Vagina (tissue), 2 donors: Measurements from ENCODE around the gene URB1. TPM values are rescaled to one million over a fixed set of nuclear protein-coding genes. Genes with fewer than 3 reads are reported as not detected.
A peak's percentile ranks its signal among the peaks of the same experiment; 100 is the strongest.

ENCODE experiments used
- DNase-seq, 2 donors: peaks; one replicate each; pipeline ENCODE4 v3.0.0-alpha.2; 2017; ENCODE audit errors: extremely low spot score in 2 of 2
- H3K27ac ChIP-seq: fragments of 200-600 bp; sonication (generic); one replicate; pipeline ENCODE4 v1.5.1; 2019
- H3K27me3 ChIP-seq: fragments of 200-600 bp; sonication (generic); one replicate; pipeline ENCODE4 v1.5.1; 2019
- H3K36me3 ChIP-seq, 2 donors: fragments of 200-600 bp; sonication (generic); one replicate each; pipeline ENCODE4 v1.5.1; 2017 to 2019
- H3K4me1 ChIP-seq: fragments of 200-600 bp; sonication (generic); one replicate; pipeline ENCODE4 v1.5.1; 2019
- H3K4me3 ChIP-seq, 2 donors: fragments of 200-600 bp; sonication (generic); 1 replicate in 1 of 2; 2 replicates in 1 of 2; pipeline ENCODE4 v1.5.1; 2016 to 2019
- H3K9me3 ChIP-seq: fragments of 200-600 bp; sonication (generic); one replicate; pipeline ENCODE4 v1.5.1; 2019
- POLR2A ChIP-seq, 2 donors: fragments of 450-650 bp; IDR thresholded peaks; one replicate each; pipeline ENCODE4 v1.6.1; 2017; ENCODE audit warnings: antibody characterized with exemption in 2 of 2, mild to moderate bottlenecking in 2 of 2, moderate library complexity in 2 of 2
- POLR2AphosphoS5 ChIP-seq, 2 donors: sonication (generic); formaldehyde crosslinking; IDR thresholded peaks; one replicate each; pipeline ENCODE4 v1.9.0; 2017; ENCODE audit warnings: antibody characterized with exemption in 2 of 2, mild to moderate bottlenecking in 2 of 2, low read depth in 1 of 2; ENCODE audit not compliant: insufficient read depth in 1 of 2
- intact Hi-C: fragments of 100-400 bp; cut with DNase I; formaldehyde crosslinking; loops from one replicate; pipeline ENCODE4 v1.15.1; 2023
- total RNA-seq: library from RNA; depleted of rRNA; stranded (reverse); fragments of >200 nt; gene quantifications from one replicate; pipeline ENCODE4 v1.2.3, GENCODE V29; 2016
- TF ChIP-seq, protein P1 (sequence below), 3 experiments: fragments of 450-650 bp in 2 of 3; fragments of 200-600 bp in 1 of 3; sonication (generic) in 1 of 3; IDR thresholded peaks; one replicate each; pipeline ENCODE4 v1.5.1; 2017 to 2019; ENCODE audit warnings: antibody characterized with exemption in 3 of 3, mild to moderate bottlenecking in 2 of 3, moderate library complexity in 2 of 3

The URB1 gene
- total RNA-seq, 1 donor from 2014 or later, result 23.8 TPM

DNA sequence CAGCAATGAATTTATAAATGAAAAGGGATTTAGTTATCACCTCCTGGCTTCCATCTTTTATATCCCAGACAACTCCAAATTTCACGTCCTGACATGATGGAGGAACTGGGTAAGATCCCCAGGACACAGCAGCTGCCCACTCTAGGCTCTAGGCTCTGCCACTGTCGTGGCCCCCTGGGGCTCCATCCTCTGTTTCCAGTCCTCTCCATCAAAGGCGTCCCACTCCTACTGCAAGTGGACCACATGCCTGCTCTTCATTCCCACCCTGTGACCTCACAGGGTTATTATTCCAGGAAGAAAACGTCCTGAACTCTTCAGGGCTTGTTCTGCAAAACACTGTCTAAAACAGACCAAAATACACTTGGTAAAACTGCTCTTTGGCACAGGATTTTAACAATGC, 11.9 kb downstream of the URB1 start:
- H3K36me3 ChIP-seq, result peaks cover 0 to 67% of the 10 kb centered on the region in 2 donors
- peak overlapping the region; percentile 10 for H3K27ac ChIP-seq

DNA sequence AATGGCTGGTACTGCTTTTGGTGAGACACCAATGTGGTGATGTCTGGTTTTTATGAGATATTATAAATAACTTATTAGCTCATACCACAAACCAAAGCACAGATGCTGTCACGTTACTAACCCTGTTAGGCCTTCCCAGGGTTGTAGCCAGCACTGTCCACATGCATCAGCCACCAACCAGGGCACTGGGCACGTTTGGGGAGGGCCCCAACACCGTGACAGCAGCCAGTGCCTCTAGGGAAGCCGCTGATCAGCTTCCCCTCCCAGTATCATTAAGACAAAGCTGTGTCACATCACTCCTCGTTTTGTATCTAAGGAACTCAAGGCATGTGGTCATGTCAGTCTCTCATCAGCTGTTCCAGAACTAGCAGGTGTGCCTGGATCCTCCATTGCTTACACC, 13.9 kb downstream of the URB1 start:
- TF ChIP-seq, protein P1, sequence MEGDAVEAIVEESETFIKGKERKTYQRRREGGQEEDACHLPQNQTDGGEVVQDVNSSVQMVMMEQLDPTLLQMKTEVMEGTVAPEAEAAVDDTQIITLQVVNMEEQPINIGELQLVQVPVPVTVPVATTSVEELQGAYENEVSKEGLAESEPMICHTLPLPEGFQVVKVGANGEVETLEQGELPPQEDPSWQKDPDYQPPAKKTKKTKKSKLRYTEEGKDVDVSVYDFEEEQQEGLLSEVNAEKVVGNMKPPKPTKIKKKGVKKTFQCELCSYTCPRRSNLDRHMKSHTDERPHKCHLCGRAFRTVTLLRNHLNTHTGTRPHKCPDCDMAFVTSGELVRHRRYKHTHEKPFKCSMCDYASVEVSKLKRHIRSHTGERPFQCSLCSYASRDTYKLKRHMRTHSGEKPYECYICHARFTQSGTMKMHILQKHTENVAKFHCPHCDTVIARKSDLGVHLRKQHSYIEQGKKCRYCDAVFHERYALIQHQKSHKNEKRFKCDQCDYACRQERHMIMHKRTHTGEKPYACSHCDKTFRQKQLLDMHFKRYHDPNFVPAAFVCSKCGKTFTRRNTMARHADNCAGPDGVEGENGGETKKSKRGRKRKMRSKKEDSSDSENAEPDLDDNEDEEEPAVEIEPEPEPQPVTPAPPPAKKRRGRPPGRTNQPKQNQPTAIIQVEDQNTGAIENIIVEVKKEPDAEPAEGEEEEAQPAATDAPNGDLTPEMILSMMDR (IDR thresholded peaks at IDR 0.05), result no peak
- TF ChIP-seq POLR2A (IDR thresholded peaks at IDR 0.05) (no peak), POLR2AphosphoS5 (IDR thresholded peaks at IDR 0.05; ENCODE audit: insufficient read depth in 1 of 2, low read depth in 1 of 2) (no peak)
- no peaks in the 10 kb centered on the region for H3K27me3 ChIP-seq
- H3K27ac ChIP-seq, result no peak overlapping the region
- no peaks in the 10 kb centered on the region for H3K9me3 ChIP-seq
- H3K4me3 ChIP-seq, result no peak overlapping the region
- no peak for DNase-seq
- intact Hi-C loops, result no loop called here
- H3K36me3 ChIP-seq, result peaks cover 0 to 68% of the 10 kb centered on the region in 2 donors
- peaks cover 14% of the 10 kb centered on the region for H3K4me1 ChIP-seq

More for the DNA sequence above, 11.9 kb downstream of the URB1 start:
- DNase-seq, result no peak
- no peaks in the 10 kb centered on the region for H3K9me3 ChIP-seq
- no peak for TF ChIP-seq POLR2A (IDR thresholded peaks at IDR 0.05)
- TF ChIP-seq POLR2AphosphoS5 (IDR thresholded peaks at IDR 0.05; ENCODE audit: insufficient read depth in 1 of 2, low read depth in 1 of 2), result no peak
- TF ChIP-seq, protein P1 (IDR thresholded peaks at IDR 0.05), result no peak
- no peak overlapping the region for H3K4me3 ChIP-seq
- H3K4me1 ChIP-seq, result peaks cover 15% of the 10 kb centered on the region
- intact Hi-C loops, result no loop called here
- H3K27me3 ChIP-seq, result no peaks in the 10 kb centered on the region

DNA sequence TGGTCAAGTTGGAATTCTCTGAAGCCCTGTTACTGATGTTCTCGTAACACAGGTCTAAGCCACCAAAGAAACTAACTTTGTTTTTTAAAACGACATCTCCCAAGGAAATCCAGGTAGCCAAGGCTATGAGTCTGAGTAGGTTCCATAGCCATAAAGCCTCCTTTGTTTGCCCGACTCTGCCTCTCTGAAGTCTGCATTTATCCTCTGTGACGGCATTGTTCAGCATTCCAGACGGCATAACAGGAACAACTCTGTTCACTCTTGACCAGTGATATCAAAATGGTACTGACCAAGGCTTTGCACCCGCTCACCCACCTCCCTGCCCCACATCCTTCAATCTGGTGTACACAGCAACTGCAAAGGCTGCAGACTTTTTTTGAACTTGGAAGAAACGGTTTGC, 14.8 kb downstream of the URB1 start:
- H3K4me3 ChIP-seq, result no peak overlapping the region
- H3K27ac ChIP-seq, result no peak overlapping the region
- DNase-seq, result no peak
- TF ChIP-seq POLR2A (IDR thresholded peaks at IDR 0.05) (no peak), POLR2AphosphoS5 (IDR thresholded peaks at IDR 0.05; ENCODE audit: insufficient read depth in 1 of 2, low read depth in 1 of 2) (no peak)
- TF ChIP-seq, protein P1 (IDR thresholded peaks at IDR 0.05), result no peak
- H3K9me3 ChIP-seq, result no peaks in the 10 kb centered on the region
- intact Hi-C loops, result no loop called here
- H3K4me1 ChIP-seq, result peaks cover 15% of the 10 kb centered on the region
- peaks cover 0 to 58% of the 10 kb centered on the region in 2 donors for H3K36me3 ChIP-seq
- no peaks in the 10 kb centered on the region for H3K27me3 ChIP-seq

DNA sequence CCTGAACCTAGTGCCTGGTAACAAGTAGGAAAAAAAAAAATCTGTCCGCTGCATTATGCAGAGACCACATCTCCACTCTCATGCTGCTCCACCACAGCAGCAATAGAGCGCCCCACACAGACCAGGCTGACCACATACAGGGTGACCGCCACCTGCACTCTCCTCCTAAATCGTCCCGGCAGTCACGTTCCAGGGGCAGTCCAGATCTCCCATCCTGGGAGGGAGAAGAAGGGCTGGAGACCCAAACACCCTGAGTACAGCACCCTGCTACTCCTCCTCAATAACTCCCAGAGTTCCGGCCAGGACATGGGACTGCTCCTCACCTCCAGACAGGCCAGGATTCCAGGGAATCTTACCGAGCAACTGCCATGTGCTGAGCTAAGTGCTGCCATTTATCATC, 15.3 kb downstream of the URB1 start:
- H3K36me3 ChIP-seq, result peaks cover 0 to 54% of the 10 kb centered on the region in 2 donors
- DNase-seq, result no peak
- TF ChIP-seq, protein P1 (IDR thresholded peaks at IDR 0.05), result no peak
- TF ChIP-seq POLR2A (IDR thresholded peaks at IDR 0.05) (no peak), POLR2AphosphoS5 (IDR thresholded peaks at IDR 0.05; ENCODE audit: insufficient read depth in 1 of 2, low read depth in 1 of 2) (no peak)

DNA sequence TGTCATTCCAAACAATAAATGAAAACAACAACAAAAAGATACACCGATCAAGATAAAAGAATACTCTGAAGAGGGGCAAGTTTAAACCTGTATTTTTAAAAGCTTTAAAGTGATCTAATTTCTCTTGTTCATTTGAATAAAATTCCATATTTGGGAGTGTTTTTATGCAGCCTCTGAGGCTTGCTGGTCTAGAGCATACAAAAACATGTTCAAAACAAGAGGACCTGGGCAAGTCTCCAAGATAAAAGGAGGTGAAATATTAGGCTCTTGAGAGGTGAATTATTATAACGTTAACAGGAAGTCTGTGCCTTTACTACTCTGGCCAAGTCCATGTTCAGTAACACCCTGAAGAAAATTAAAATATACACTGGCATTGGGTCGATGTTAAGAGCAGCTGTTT, 20.1 kb downstream of the URB1 start:
- peaks cover 31% of the 10 kb centered on the region for H3K4me1 ChIP-seq
- peak in 1 of 2 donors; percentile 71 for TF ChIP-seq POLR2AphosphoS5 (IDR thresholded peaks at IDR 0.05; ENCODE audit: insufficient read depth in 1 of 2, low read depth in 1 of 2)
- no peak for TF ChIP-seq POLR2A (IDR thresholded peaks at IDR 0.05)
- no peaks in the 10 kb centered on the region for H3K9me3 ChIP-seq
- DNase-seq, result no peak
- H3K27ac ChIP-seq, result peak overlapping the region; percentile 87
- no peaks in the 10 kb centered on the region for H3K27me3 ChIP-seq
- intact Hi-C loops, result no loop called here
- peaks cover 0 to 28% of the 10 kb centered on the region in 2 donors for H3K36me3 ChIP-seq
- H3K4me3 ChIP-seq, result no peak overlapping the region

More for the DNA sequence above, 15.3 kb downstream of the URB1 start:
- Histone ChIP-seq H3K4me1 (peaks cover 15% of the 10 kb centered on the region), H3K4me3 (no peak overlapping the region), H3K27me3 (no peaks in the 10 kb centered on the region), H3K27ac (no peak overlapping the region), H3K9me3 (no peaks in the 10 kb centered on the region)
- intact Hi-C loops, result no loop called here
